HG03575 (cell line): ENCODE results near the gene MANF.
"Not testable (repeated sequence)": the region's sequence is repeated elsewhere in the genome, so short reads cannot be mapped to it uniquely, and the experiment has no call there.

Experiments used
- ATAC-seq: cut with Tn5 transposase; IDR thresholded peaks from one replicate; pipeline ENCODE4 v1.9.1; 2021; ENCODE audit not compliant: unreplicated experiment, insufficient number of reproducible peaks, low FRiP score; ENCODE audit errors: extremely low read depth

MANF gene

GRCh38 chr3:51387281-51387680 lies 2.2 kb downstream of the MANF start:
- not testable (repeated sequence) for ATAC-seq

- ATAC-seq = no peak
These were observed 3.4 kb downstream of the MANF start for GRCh38 chr3:51388286-51389029.

GRCh38 chr3:51389423-51390183 lies 4.5 kb downstream of the MANF start:
- no peak for ATAC-seq

GRCh38 chr3:51390246-51391074 lies 5.4 kb downstream of the MANF start:
- peak; percentile 4 for ATAC-seq

GRCh38 chr3:51391075-51391565 lies 6.0 kb downstream of the MANF start, which contains the start of gene RBM15B:
RBM15B (plus strand) TSS chr3:51391285; CDS start chr3:51391400, 115 bp downstream.
- peak; percentile 74 for ATAC-seq

- no peak for ATAC-seq
These were observed 6.7 kb downstream of the MANF start for GRCh38 chr3:51391566-51392354.

GRCh38 chr3:51392355-51393133 lies 7.5 kb downstream of the MANF start:
- no peak for ATAC-seq

GRCh38 chr3:51393134-51393495 lies 8.0 kb downstream of the MANF start:
- ATAC-seq = no peak

GRCh38 chr3:51393564-51393963 lies 8.5 kb downstream of the MANF start:
- ATAC-seq = no peak

- no peak for ATAC-seq
These were observed 9.4 kb downstream of the MANF start for GRCh38 chr3:51394541-51394940.

- ATAC-seq = no peak
These were observed 10.6 kb downstream of the MANF start for GRCh38 chr3:51395493-51396213.

GRCh38 chr3:51396401-51396800 lies 11.3 kb downstream of the MANF start:
- ATAC-seq = no peak

GRCh38 chr3:51397392-51397791 lies 12.3 kb downstream of the MANF start:
- no peak for ATAC-seq

- no peak for ATAC-seq
These were observed 13.7 kb downstream of the MANF start for GRCh38 chr3:51398595-51399310.

GRCh38 chr3:51400166-51400565 lies 15.1 kb downstream of the MANF start:
- no peak for ATAC-seq

GRCh38 chr3:51401735-51402134 lies 16.6 kb downstream of the MANF start:
- ATAC-seq = no peak

- no peak for ATAC-seq
These were observed 18.6 kb downstream of the MANF start for GRCh38 chr3:51403675-51404074.
